HG02678 (cell line): ENCODE data around the gene ZSWIM6.
"Not testable (repeated sequence)": the region's sequence is repeated elsewhere in the genome, so short reads cannot be mapped to it uniquely, and the experiment has no call there.

Experiments
- ATAC-seq: cut with Tn5 transposase; IDR thresholded peaks from one replicate; pipeline ENCODE4 v1.9.1; 2021; ENCODE audit warnings: mild to moderate bottlenecking, moderate library complexity; ENCODE audit not compliant: unreplicated experiment

The ZSWIM6 gene

GRCh38 chr5:61405511-61406295 is 73.6 kb downstream of the ZSWIM6 start:
- no peak for ATAC-seq

GRCh38 chr5:61406497-61406896 is 74.4 kb downstream of the ZSWIM6 start:
- ATAC-seq = not testable (repeated sequence)

- ATAC-seq = no peak
These were observed 75.7 kb downstream of the ZSWIM6 start for GRCh38 chr5:61407706-61408270.

GRCh38 chr5:61408476-61409168 is 76.6 kb downstream of the ZSWIM6 start:
- peak; percentile 100 for ATAC-seq

GRCh38 chr5:61409568-61409967 is 77.5 kb downstream of the ZSWIM6 start:
- ATAC-seq = no peak

GRCh38 chr5:61410811-61411210 is 78.8 kb downstream of the ZSWIM6 start:
- ATAC-seq = no peak

- no peak for ATAC-seq
These were observed 80.3 kb downstream of the ZSWIM6 start for GRCh38 chr5:61412361-61412760.

GRCh38 chr5:61413205-61413604 is 81.1 kb downstream of the ZSWIM6 start:
- ATAC-seq = not testable (repeated sequence)

GRCh38 chr5:61414806-61415205 is 82.7 kb downstream of the ZSWIM6 start:
- ATAC-seq = no peak

GRCh38 chr5:61416010-61416409 is 84.0 kb downstream of the ZSWIM6 start:
- no peak for ATAC-seq

- no peak for ATAC-seq
These were observed 84.4 kb downstream of the ZSWIM6 start for GRCh38 chr5:61416420-61416819.

GRCh38 chr5:61417340-61417739 is 85.3 kb downstream of the ZSWIM6 start:
- ATAC-seq = no peak

GRCh38 chr5:61417851-61418250 is 85.8 kb downstream of the ZSWIM6 start:
- ATAC-seq = no peak

- ATAC-seq = no peak
These were observed 87.0 kb downstream of the ZSWIM6 start for GRCh38 chr5:61419106-61419505.

- ATAC-seq = no peak
These were observed 88.0 kb downstream of the ZSWIM6 start for GRCh38 chr5:61420016-61420415.

GRCh38 chr5:61421262-61421661 is 89.2 kb downstream of the ZSWIM6 start:
- ATAC-seq = not testable (repeated sequence)

GRCh38 chr5:61423487-61424145 is 91.6 kb downstream of the ZSWIM6 start:
- no peak for ATAC-seq

- ATAC-seq = no peak
These were observed 93.9 kb downstream of the ZSWIM6 start for GRCh38 chr5:61425918-61426317.

GRCh38 chr5:61429906-61430305 is 97.8 kb downstream of the ZSWIM6 start:
- no peak for ATAC-seq

- no peak for ATAC-seq
These were observed 100.0 kb downstream of the ZSWIM6 start for GRCh38 chr5:61431923-61432620.

- ATAC-seq = no peak
These were observed 103.3 kb downstream of the ZSWIM6 start for GRCh38 chr5:61435368-61435767.
